ENCODE data around the gene FRMPD2.

- TF ChIP-seq TAF1 (IDR thresholded peaks at IDR 0.05; ENCODE audit: borderline replicate concordance, insufficient read depth, low read length) (no peak), REST (IDR thresholded peaks at IDR 0.05; ENCODE audit: insufficient read depth in 1 of 2, low read depth in 2 of 2, low read length in 2 of 2) (no peak), POLR2AphosphoS5 (IDR thresholded peaks at IDR 0.05; ENCODE audit: low read depth, low read length) (no peak), SIN3A (IDR thresholded peaks at IDR 0.05; ENCODE audit: borderline replicate concordance, insufficient read depth, low read length) (no peak)
These were observed 26.8 kb downstream of the FRMPD2 start for GRCh38 chr10:48247680-48248079.

All from PFSK-1 (cell line).